MM.1S (cell line): Measurements from ENCODE around the gene SPATC1L.

Experiments used
- CTCF ChIP-seq: fragments of 300-600 bp; sonication (generic); IDR thresholded peaks from 2 replicates; pipeline ENCODE4 v1.5.1; 2016; ENCODE audit warnings: antibody characterized with exemption, low read length, mixed read lengths
- EZH2 ChIP-seq: fragments of 300-600 bp; sonication (generic); optimal IDR thresholded peaks from 2 replicates; pipeline ENCODE3; 2017; ENCODE audit warnings: low read depth, mild to moderate bottlenecking, antibody characterized with exemption, low read length, mixed read lengths

DNA sequence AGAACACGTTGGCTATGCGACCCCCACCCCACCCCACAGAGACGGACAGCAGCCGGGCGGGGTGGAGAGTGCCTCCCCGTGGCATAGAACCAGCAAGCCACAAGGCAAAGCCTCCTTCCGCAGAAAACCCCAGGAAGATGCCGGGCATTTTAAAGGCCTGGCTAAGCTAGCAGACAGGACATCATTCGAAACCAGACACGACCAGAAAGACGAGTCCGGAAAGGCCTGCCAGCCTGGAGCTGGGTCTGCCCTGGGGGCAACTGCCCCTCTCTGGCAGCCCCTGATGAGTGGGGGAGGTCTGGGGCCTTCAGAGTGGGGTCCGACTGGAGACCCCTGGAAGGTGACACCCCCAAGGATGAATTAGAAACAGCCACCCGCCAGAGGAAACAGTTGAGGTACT lies 37.4 kb downstream of the SPATC1L start:
- TF ChIP-seq EZH2 (no peak), CTCF (no peak)
